SHP77 (cell line): ENCODE measurements around the gene ANO5.
A peak's percentile ranks its signal among the peaks of the same experiment; 100 is the strongest.
"Not testable (repeated sequence)": the region's sequence is repeated elsewhere in the genome, so short reads cannot be mapped to it uniquely, and the experiment has no call there.

Source experiments
- DNase-seq, 2 experiments: peaks; one replicate each; lab custom pipeline; 2025; lab: John Stamatoyannopoulos, UW

ANO5 gene

GRCh38 chr11:22203281-22203680 is 10.4 kb downstream of the ANO5 start:
- no peak for DNase-seq

GRCh38 chr11:22207162-22207561 is 14.3 kb downstream of the ANO5 start:
- DNase-seq, result no peak

- DNase-seq, result no peak
Measured at GRCh38 chr11:22208151-22208858, 15.4 kb downstream of the ANO5 start.

GRCh38 chr11:22216940-22217339 is 24.1 kb downstream of the ANO5 start:
- no peak for DNase-seq

- DNase-seq, result no peak
Measured at GRCh38 chr11:22221143-22221542, 28.3 kb downstream of the ANO5 start.

GRCh38 chr11:22225190-22225589 is 32.3 kb downstream of the ANO5 start:
- no peak for DNase-seq

- no peak for DNase-seq
Measured at GRCh38 chr11:22234743-22235142, 41.9 kb downstream of the ANO5 start.

GRCh38 chr11:22244986-22245592 is 52.2 kb downstream of the ANO5 start:
- DNase-seq, result peak; percentile 10 to 20

- DNase-seq, result no peak
Measured at GRCh38 chr11:22246992-22247391, 54.1 kb downstream of the ANO5 start.

GRCh38 chr11:22249871-22250270 is 57.0 kb downstream of the ANO5 start:
- DNase-seq, result no peak

GRCh38 chr11:22256876-22257275 is 64.0 kb downstream of the ANO5 start:
- no peak for DNase-seq

GRCh38 chr11:22263613-22264012 is 70.7 kb downstream of the ANO5 start:
- DNase-seq, result no peak

GRCh38 chr11:22268983-22269624 is 76.2 kb downstream of the ANO5 start:
- DNase-seq, result not testable (repeated sequence)

- DNase-seq, result no peak
Measured at GRCh38 chr11:22273781-22274180, 80.9 kb downstream of the ANO5 start.

GRCh38 chr11:22275600-22275999 is 82.7 kb downstream of the ANO5 start:
- no peak for DNase-seq

- DNase-seq, result no peak
Measured at GRCh38 chr11:22276535-22276934, 83.7 kb downstream of the ANO5 start.

- not testable (repeated sequence) for DNase-seq
Measured at GRCh38 chr11:22284991-22285390, 92.1 kb downstream of the ANO5 start.

- DNase-seq, result no peak
Measured at GRCh38 chr11:22302368-22302767, 109.5 kb downstream of the ANO5 start.

GRCh38 chr11:22304337-22304961 is 111.6 kb downstream of the ANO5 start:
- DNase-seq, result peak in 1 of 2 experiments; percentile 0

- no peak for DNase-seq
Measured at GRCh38 chr11:22317656-22318055, 124.8 kb downstream of the ANO5 start.

GRCh38 chr11:22331771-22332170 is 138.9 kb downstream of the ANO5 start:
- DNase-seq, result no peak
